Activated CD8-positive, alpha-beta T cell treated with anti-CD3 and anti-CD28 coated beads for 36 hours (primary cell): ENCODE results near the gene RNH1. TPM values are rescaled to one million over a fixed set of nuclear protein-coding genes. Genes with fewer than 3 reads are reported as not detected.

ENCODE experiments used
- ATAC-seq: fragments of 200-7000 bp; cut with Tn5 transposase; one replicate; pipeline ENCODE4 v1.10.0; 2021; ENCODE audit warnings: mild to moderate bottlenecking, moderate library complexity
- CTCF ChIA-PET: fragments of 350-600 bp; sonication (Branson Sonifier 250); formaldehyde crosslinking; loops from one replicate; lab custom pipeline; 2021; ENCODE audit warnings: antibody characterized with exemption; lab: Charles Lee
- POLR2A ChIA-PET: fragments of 350-600 bp; sonication (Branson Sonifier 250); formaldehyde crosslinking; loops from one replicate; lab custom pipeline; 2021; ENCODE audit warnings: antibody characterized with exemption; lab: Charles Lee
- DNase-seq: peaks from one replicate; pipeline ENCODE4 v3.0.0-alpha.2; 2020
- H3K27ac Mint-ChIP-seq: one replicate; pipeline ENCODE4 v1.8.0; 2021; ENCODE audit warnings: mild to moderate bottlenecking, mixed read lengths
- H3K27me3 Mint-ChIP-seq: one replicate; pipeline ENCODE4 v1.8.0; 2021; ENCODE audit warnings: mixed read lengths
- H3K36me3 Mint-ChIP-seq: one replicate; pipeline ENCODE4 v1.8.0; 2021; ENCODE audit warnings: low read depth, mixed read lengths
- H3K4me1 Mint-ChIP-seq: one replicate; pipeline ENCODE4 v1.8.0; 2021; ENCODE audit warnings: low read depth, mixed read lengths
- H3K4me3 Mint-ChIP-seq: one replicate; pipeline ENCODE4 v1.8.0; 2021; ENCODE audit warnings: mild to moderate bottlenecking, moderate library complexity, mixed read lengths
- H3K9me3 Mint-ChIP-seq: one replicate; pipeline ENCODE4 v1.8.0; 2021; ENCODE audit warnings: mixed read lengths
- CTCF ChIP-seq: fragments of 200-600 bp; IDR thresholded peaks from one replicate; pipeline ENCODE4 v1.8.0; 2022; ENCODE audit warnings: antibody characterized with exemption, mild to moderate bottlenecking
- intact Hi-C: fragments of 100-400 bp; cut with micrococcal nuclease; formaldehyde crosslinking; loops from one replicate; pipeline ENCODE4 v1.10.0; 2022
- total RNA-seq, 2 experiments: library from RNA; stranded (reverse); gene quantifications; one replicate each; pipeline ENCODE4 v1.2.3, GENCODE V29; 2021

RNH1 gene
- total RNA-seq, 2 experiments from 2014 or later, result 105 to 110 TPM

DNA sequence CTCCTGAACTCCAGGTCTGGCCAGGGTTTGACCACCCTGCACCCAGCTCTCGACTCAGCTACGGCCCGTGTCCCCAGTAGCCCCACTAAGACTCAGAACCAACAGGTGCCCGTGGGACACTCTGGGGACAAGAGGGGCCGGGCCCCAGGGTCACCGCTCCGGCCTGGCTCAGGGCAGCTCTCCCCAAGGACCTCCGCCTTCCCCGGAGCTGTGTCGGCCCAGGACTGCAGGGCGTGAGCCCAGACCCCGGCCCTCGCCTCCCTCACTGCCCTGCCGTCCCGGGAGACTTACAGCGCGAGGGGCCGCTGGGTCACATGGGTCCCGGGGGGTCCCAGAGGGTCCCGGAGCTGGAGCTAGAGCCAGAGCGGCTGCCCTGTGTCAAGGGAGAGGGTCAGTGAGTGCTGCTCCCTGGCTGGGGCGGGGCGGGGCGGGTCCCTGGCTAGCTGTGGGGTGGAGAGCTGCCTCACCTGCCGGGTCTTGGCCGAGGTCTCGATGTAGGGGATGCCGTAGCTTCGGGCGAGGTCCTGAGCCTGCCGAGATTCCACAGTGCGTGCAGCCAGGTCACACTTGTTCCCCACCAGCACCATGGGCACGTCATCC is 26.0 kb upstream of the RNH1 start:
- Mint-ChIP-seq H3K4me1 (peaks cover 4% of the 10 kb centered on the region), H3K27ac (no peak overlapping the region), H3K27me3 (no peaks in the 10 kb centered on the region), H3K9me3 (no peaks in the 10 kb centered on the region), H3K4me3 (no peak overlapping the region), H3K36me3 (no peaks in the 10 kb centered on the region)
- intact Hi-C loops, result no loop called here
- ChIA-PET CTCF (interaction anchor here (1.1 to 5.6 kb wide), 2 partner anchors 12 to 14 kb away, joined by 3 to 29 read pairs; no protein-coding TSS in a partner anchor), POLR2A (interaction anchor here (0.8 to 2.0 kb wide), 5 partner anchors 14 to 193 kb away, joined by 3 to 5 read pairs (median 3); no protein-coding TSS in a partner anchor)
- DNase-seq (no peak), ATAC-seq (no peak)
- no peak for TF ChIP-seq CTCF

DNA sequence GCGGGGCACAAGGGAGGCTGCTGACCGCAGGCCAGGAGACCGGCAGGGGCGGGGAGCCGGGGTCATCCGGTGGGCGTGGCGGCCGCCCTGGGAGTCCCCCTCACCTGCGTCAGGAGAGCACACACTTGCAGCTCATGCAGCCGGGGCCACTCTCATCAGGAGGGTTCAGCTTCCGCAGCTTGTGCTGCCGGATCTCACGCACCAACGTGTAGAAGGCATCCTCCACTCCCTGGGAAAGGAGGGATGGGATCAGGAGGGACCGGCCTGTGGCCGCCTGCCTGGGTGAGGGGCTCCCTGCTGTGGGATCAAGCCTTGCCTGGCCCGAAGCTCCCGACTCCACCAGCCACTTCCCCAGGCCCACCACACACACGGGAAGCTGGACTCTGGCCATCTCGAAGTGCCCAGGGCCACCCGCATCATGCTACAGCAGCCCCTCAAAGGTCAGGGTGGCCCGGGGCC is 25.5 kb upstream of the RNH1 start:
- Mint-ChIP-seq H3K27ac (no peak overlapping the region), H3K4me1 (no peaks in the 10 kb centered on the region), H3K27me3 (no peaks in the 10 kb centered on the region), H3K36me3 (no peaks in the 10 kb centered on the region), H3K4me3 (no peak overlapping the region), H3K9me3 (no peaks in the 10 kb centered on the region)
- intact Hi-C loops, result no loop called here
- ATAC-seq (no peak), DNase-seq (no peak)
- no peak for TF ChIP-seq CTCF
- ChIA-PET POLR2A (interaction anchor here (1.1 to 2.0 kb wide), 2 partner anchors 13 to 19 kb away, joined by 3 to 5 read pairs; no protein-coding TSS in a partner anchor), CTCF (interaction anchor here (1.1 to 5.6 kb wide), 2 partner anchors 11 to 14 kb away, joined by 3 to 29 read pairs; no protein-coding TSS in a partner anchor)

GRCh38 chr11:531919-532526 is 25.0 kb upstream of the RNH1 start:
- Mint-ChIP-seq H3K27me3 (no peaks in the 10 kb centered on the region), H3K36me3 (no peaks in the 10 kb centered on the region), H3K9me3 (no peaks in the 10 kb centered on the region), H3K4me1 (no peaks in the 10 kb centered on the region), H3K4me3 (no peak overlapping the region), H3K27ac (no peak overlapping the region)
- intact Hi-C loops, result no loop called here
- ChIA-PET CTCF (interaction anchor here (1.1 to 5.6 kb wide), 2 partner anchors 11 to 13 kb away, joined by 3 to 29 read pairs; no protein-coding TSS in a partner anchor), POLR2A (interaction anchor here (1.1 to 2.0 kb wide), 3 partner anchors 13 to 25 kb away, joined by 3 to 5 read pairs (median 3); partner anchors contain the start of gene RNH1)
- TF ChIP-seq CTCF, result no peak
- ATAC-seq (no peak), DNase-seq (no peak)

DNA sequence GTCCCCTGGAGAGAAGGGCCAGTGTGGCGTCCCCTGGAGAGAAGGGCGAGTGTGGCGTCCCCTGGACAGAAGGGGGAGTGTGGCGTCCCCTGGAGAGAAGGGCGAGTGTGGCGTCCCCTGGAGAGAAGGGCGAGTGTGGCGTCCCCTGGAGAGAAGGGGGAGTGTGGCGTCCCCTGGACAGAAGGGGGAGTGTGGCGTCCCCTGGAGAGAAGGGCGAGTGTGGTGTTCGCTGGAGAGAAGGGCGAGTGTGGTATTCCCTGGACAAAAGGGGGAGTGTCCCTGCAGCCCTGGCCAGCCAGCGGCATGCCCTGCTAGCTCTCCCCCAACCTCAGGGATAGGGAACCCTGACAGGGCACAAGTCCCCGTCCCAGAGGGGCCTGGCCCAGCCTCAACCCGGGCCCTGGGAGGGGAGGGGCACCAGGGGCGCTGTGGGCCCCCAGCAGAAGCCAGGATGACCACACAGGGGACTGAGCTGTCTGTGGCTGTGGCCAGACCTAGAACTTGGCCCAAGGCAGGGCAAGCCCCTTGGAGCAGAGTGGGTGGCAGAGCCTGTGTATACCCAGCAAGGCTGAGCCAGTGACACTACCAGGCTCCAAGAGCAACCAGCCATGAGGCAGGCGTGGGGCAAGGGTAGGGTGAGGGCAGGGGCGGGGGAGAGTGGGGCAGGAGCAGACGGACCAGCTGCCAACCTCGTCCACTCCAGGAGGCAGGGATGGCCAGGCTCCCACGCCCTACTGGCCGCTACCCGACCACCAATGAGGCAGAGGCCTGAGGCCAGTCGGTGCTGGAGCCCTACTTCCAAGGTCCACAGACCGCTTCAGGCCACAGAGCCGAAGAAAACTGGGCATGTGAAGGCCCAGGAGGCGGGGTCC is 24.2 kb upstream of the RNH1 start:
- no peak for TF ChIP-seq CTCF
- H3K36me3 Mint-ChIP-seq, result no peaks in the 10 kb centered on the region
- H3K27ac Mint-ChIP-seq, result no peak overlapping the region
- H3K27me3 Mint-ChIP-seq, result no peaks in the 10 kb centered on the region
- DNase-seq (no peak), ATAC-seq (no peak)
- H3K9me3 Mint-ChIP-seq, result no peaks in the 10 kb centered on the region
- H3K4me1 Mint-ChIP-seq, result no peaks in the 10 kb centered on the region
- POLR2A ChIA-PET, result interaction anchor here (1.2 to 2.0 kb wide), 2 partner anchors 12 to 25 kb away, joined by 3 to 5 read pairs; partner anchors contain the start of gene RNH1
- H3K4me3 Mint-ChIP-seq, result no peak overlapping the region
- CTCF ChIA-PET, result no interaction called here
- intact Hi-C loops, result no loop called here
